HG02642 (cell line): Measurements from ENCODE around the gene SEMA6C.

ENCODE experiments used
- ATAC-seq: cut with Tn5 transposase; IDR thresholded peaks from one replicate; pipeline ENCODE4 v1.9.1; 2021; ENCODE audit warnings: mild to moderate bottlenecking; ENCODE audit not compliant: unreplicated experiment, poor library complexity

The SEMA6C gene

GRCh38 chr1:151164732-151165280 lies 18.4 kb upstream of the SEMA6C start:
- no peak for ATAC-seq

GRCh38 chr1:151159373-151159772 lies 12.9 kb upstream of the SEMA6C start:
- ATAC-seq: no peak

DNA sequence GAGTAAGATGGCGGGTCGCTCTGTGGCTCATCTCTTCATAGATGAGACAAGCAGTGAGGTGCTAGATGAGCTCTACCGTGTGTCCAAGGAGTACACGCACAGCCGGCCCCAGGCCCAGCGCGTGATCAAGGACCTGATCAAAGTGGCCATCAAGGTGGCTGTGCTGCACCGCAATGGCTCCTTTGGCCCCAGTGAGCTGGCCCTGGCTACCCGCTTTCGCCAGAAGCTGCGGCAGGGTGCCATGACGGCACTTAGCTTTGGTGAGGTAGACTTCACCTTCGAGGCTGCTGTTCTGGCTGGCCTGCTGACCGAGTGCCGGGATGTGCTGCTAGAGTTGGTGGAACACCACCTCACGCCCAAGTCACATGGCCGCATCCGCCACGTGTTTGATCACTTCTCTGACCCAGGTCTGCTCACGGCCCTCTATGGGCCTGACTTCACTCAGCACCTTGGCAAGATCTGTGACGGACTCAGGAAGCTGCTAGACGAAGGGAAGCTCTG lies 12.4 kb upstream of the SEMA6C start:
- no peak for ATAC-seq

DNA sequence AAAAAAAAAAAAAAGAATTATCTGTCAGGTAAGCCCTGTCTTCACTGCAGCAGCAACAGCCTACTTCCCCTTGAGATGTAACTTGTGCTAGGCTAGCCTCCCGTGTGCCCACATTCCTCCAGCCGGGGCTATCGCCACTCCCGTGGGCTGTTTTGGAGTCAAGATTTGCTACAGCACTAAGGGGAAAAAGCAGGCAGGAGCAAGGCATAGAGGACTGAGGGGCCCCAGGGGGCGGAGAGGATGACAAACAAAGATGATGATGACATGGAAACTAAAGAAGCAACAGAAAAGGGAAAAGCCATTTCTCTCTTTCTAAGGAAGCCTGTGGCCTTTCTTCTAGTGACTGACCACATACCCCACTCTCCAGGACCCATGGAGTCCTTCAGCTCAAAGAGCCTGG lies 11.9 kb upstream of the SEMA6C start:
- ATAC-seq: no peak

- ATAC-seq: peak; percentile 26
Observed at GRCh38 chr1:151157067-151157531, 10.7 kb upstream of the SEMA6C start.

DNA sequence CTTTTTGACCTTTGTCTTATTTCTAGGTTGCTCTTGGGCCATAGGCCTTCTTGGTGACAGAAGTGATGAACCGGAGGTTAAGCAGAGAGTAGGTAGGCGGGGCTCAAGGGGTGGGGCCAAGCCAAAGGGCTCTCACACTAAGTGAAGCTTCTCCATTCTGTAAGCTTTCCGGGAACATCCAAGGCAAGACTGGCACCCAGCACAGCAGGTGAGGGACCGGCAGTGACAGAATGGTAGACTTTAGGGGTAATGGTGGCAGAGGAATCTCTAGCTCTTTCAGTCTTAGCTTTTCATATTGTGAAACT lies 10.0 kb upstream of the SEMA6C start, which contains the start of gene TNFAIP8L2:
TSS of gene TNFAIP8L2 (plus strand) at position 135 of the 305 bp plus-strand sequence. CDS start 2,049 bp downstream, outside the sequence.
- peak; percentile 69 for ATAC-seq

DNA sequence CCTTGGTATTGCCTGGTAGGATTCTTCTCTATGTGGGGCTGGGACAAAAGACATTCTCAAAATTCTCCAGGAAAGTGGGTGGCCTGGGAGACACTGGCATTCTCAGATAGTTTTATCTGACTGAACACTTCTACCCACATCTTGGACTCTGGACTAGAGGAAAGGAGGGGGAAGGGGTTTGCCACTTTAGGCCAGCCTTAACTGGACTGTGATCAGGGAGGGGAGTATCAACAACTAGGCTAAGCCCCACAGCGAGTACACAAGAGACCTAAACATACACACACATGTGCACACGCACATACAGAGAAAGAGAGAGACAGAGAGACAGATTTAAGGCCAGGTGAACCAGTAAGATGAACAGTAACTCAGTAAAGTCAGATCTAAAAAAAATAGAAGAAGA lies 1.2 kb upstream of the SEMA6C start:
- ATAC-seq: no peak

- ATAC-seq: peak; percentile 4
Observed at GRCh38 chr1:151147132-151147503, 687 bp upstream of the SEMA6C start.

DNA sequence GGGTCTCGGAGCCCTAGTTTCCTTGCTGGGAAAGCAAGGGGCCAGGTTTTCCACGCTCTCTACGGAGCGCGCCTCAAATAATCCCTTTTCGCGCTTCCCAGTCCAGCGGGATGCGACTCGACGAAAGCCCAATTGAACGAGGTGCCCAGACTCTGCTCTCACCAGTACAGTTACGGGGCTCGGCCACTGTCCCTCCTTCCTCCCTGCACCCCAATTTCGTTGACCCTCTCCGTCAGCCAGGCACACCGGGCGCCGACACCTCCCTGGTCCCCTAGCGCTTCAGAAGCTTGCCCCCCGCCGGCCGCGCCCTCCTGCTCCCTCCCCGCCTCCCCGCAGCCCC lies 389 bp downstream of the SEMA6C start:
- peak; percentile 4 for ATAC-seq

- ATAC-seq: no peak
Observed at GRCh38 chr1:151145304-151146071, 943 bp downstream of the SEMA6C start.

- no peak for ATAC-seq
Observed at GRCh38 chr1:151144474-151145303, 1.7 kb downstream of the SEMA6C start.

DNA sequence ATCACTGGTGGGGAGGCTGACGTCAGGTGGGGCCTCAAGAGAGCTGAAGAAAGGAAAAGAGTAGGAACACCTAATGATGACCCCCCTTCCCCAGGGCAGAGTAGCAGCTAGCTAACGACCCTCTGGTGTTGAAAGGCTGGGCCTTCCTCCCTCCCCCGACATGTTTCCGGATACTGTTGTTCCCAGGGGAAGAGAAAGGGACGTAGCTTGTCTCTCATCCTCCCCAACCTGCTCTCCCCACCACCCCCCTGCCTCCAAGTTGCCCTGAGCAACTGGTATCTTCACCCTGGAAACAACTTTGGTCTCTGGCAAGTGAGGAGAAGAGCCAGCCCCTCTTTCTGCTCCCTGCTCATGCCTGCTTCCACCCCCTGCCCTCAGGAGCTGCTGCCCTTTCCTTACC lies 2.4 kb downstream of the SEMA6C start:
- no peak for ATAC-seq

DNA sequence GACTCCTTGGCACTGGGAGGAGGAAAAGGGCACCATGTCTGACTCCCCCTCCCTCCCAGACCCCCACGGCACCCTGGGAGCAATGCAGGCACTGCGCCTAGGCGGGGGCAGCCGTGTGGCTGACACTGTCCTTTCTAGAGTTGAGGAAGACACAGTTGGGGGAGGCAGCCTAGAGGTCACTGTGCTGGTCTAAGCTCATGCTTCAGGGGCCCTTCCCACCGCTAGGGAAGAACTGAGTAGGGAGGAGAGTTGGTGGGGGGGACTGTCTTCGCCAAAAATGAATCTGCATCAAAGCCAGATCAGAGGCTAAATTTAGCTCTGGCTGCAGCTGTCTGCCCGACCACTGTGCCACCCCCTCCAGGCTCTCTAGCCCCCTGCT lies 3.4 kb downstream of the SEMA6C start:
- no peak for ATAC-seq

GRCh38 chr1:151142411-151143056 lies 3.9 kb downstream of the SEMA6C start:
- no peak for ATAC-seq

DNA sequence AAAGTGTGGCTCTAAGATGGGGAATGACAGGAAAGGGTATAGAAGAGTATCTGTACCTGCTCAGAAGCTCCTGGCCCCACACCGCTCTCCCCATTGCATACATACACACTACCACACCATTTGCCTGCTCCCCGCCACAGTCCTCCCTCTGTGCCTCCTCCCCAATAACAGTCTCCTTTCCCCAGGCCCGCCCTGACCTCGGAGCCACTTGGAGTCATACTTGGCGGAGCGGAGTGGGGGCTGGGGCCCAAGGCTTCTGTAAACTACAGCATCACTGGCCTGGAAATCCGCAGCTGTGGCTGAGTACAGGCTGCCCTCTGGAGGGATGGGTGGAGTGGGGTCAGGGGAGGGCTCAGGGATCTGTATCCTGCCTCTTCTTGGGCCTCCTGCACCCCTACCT lies 8.6 kb downstream of the SEMA6C start:
- ATAC-seq: no peak

GRCh38 chr1:151135433-151136385 lies 10.7 kb downstream of the SEMA6C start:
- ATAC-seq: no peak

DNA sequence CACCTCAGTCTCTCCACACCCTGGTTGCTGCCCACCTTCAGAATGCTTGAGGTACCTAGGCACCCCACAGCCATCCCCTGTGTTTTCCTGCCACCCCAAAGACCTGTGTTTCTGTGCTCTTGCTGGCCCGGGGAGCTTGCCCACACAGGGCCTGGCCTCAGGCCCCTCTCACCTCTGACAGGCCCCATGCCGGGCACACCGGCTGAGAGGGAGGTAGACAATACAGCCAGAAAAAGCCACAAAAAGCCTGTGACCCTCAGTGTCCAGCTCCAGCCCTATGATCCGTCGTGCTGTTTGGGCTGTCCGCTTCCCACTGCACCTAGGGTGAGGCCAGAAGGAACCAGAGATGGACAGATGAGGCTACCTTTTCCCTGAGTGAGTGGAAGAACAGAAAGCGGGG lies 11.4 kb downstream of the SEMA6C start:
- ATAC-seq: no peak

DNA sequence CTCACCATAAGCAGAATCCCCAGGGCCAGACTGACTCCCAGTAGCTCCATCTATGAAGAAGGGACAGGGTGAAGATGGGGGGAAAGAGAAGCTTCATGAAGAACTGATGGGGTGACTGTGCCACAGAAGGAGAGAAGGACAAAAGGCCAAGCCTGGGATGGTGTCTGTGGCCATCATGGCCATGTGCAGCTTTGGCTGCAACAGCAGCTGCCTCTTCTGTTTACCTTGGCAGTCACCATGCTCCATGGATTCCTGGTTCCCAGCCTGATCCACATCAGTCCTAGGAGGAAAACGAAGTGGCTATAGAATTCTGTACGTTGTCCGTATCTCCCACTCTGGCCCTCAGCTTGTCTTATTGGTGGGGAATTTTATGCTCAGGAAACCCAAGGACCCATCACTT lies 12.0 kb downstream of the SEMA6C start:
- no peak for ATAC-seq

- ATAC-seq: no peak
Observed at GRCh38 chr1:151133018-151133806, 13.2 kb downstream of the SEMA6C start.
